H7 (cell line): ENCODE measurements around the gene PLAAT1. TPM values are rescaled to one million over a fixed set of nuclear protein-coding genes. Genes with fewer than 3 reads are reported as not detected.
A peak's percentile ranks its signal among the peaks of the same experiment; 100 is the strongest.

ENCODE experiments used
- DNase-seq: peaks from one replicate; pipeline ENCODE4 v3.0.0; 2012
- H3K27me3 ChIP-seq: 2 replicates; pipeline ENCODE4 v1.6.0; 2011; ENCODE audit warnings: mild to moderate bottlenecking, low read length; ENCODE audit not compliant: control insufficient read depth, insufficient read depth
- H3K36me3 ChIP-seq: replicated peaks from 2 replicates; pipeline ENCODE4 v1.5.1; 2011; ENCODE audit warnings: low read length; ENCODE audit not compliant: control insufficient read depth, insufficient read depth
- H3K4me3 ChIP-seq: 2 replicates; pipeline ENCODE4 v1.5.1; 2011; ENCODE audit warnings: low read depth, mild to moderate bottlenecking, control low read depth, low read length, moderate library complexity; ENCODE audit not compliant: insufficient read depth
- total RNA-seq: library from RNA; depleted of rRNA; stranded (reverse); fragments of >200 nt; shearing (Covaris generic); gene quantifications from 2 replicates; pipeline ENCODE4 v1.2.3, GENCODE V29; 2014; rRNA removed

Gene PLAAT1
- 3.7 and 4.5 TPM in 2 replicates for total RNA-seq

GRCh38 chr3:193240850-193241706 is at the start of gene PLAAT1:
Gene PLAAT1 (plus strand): TSS chr3:193241222. CDS start chr3:193255651, 14,429 bp downstream.
- Histone ChIP-seq H3K27me3 (peaks cover 13% of the 10 kb centered on the region), H3K36me3 (no peaks in the 10 kb centered on the region), H3K4me3 (peak within 1 kb of the TSS; percentile 57)
- peak; percentile 94 for DNase-seq

GRCh38 chr3:193194371-193194770 is 46.7 kb upstream of the PLAAT1 start:
- no peaks in the 10 kb centered on the region for H3K27me3 ChIP-seq
- H3K36me3 ChIP-seq: no peaks in the 10 kb centered on the region
- no peak overlapping the region for H3K4me3 ChIP-seq
- DNase-seq: no peak

DNA sequence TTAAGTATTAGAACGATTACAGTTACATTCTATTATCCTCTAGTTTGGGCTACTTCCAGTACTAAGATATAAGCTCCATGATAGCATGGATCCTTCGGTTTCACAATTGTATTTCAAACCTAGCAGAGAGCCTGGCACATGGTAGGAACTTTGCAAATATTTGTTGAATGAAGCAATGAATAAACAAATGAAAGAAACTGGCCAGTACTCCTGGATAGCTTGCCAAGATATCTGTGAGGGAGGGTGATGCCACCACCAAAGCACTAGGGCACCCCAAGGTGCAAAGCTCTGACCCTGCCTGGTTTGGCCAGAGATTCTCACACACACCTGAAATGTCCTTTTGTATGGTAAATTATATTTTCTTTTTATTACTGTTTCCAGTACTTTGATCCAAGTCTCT is 44.3 kb upstream of the PLAAT1 start:
- Histone ChIP-seq H3K27me3 (no peaks in the 10 kb centered on the region), H3K4me3 (no peak overlapping the region), H3K36me3 (no peaks in the 10 kb centered on the region)
- DNase-seq: no peak

DNA sequence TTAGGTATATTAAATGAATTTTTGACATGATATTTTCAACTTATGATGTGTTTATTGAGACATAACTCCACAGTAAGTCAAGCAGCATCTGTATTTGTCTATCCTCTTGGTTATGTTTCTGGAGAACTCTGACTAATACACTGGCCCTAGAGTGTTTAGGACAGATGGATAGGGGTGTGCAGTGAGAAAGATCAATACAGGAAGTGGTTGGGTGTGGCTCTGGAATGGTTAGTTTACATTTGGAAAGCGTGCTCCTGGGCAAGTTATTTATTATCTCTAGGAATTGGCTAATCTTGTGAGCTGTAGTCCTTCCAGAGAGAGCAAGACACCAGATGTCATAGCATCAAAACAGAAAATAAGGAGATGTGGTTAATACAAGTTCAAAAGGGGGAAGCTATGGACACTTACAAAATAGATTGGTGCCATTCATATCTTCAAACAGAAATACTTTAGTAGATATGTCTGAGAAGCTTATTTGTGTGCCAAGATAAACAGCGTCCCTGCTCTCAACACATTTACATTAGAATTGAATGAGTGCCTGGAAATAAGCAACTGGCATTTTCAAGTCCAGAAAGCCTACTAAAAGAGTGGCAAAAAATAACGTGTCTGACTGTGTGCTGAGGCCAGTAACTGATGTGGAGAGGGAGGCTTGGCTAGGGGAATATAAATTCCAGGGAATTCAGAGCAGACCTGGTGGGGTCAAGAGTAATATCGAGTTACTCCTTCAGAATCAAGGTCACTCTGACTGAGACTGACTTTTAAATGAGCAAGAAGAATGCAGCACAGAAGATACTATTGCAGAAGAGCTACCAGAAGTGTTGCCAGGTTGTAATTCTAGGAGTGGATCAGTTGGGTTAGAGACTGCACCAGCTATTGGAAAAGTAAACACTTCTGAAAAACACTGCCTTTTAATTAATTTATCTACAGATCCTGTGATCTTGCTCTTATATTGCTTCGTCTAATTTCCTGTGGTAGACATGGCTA is 33.4 kb upstream of the PLAAT1 start:
- no peak overlapping the region for H3K4me3 ChIP-seq
- H3K27me3 ChIP-seq: no peaks in the 10 kb centered on the region
- DNase-seq: no peak
- no peaks in the 10 kb centered on the region for H3K36me3 ChIP-seq

DNA sequence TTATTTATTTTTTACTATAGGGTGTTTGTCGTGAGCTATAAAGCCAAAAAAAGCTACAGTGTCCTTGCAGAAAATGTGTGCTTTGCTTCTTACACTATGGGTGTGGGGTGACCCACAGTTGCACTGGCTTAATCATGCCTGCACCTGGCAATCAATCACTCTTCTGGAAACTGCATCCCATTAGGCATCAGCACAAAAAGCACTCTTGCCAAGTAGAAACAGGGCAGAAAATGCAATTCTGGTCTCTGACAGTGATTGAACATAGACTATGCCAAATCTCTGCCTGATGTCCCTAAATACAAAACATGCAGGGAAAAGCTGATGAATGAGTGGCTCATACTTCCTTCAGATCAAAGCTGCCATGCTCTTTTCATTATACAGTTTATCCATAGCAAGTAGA is 30.4 kb upstream of the PLAAT1 start:
- Histone ChIP-seq H3K27me3 (no peaks in the 10 kb centered on the region), H3K36me3 (no peaks in the 10 kb centered on the region), H3K4me3 (no peak overlapping the region)
- DNase-seq: no peak

DNA sequence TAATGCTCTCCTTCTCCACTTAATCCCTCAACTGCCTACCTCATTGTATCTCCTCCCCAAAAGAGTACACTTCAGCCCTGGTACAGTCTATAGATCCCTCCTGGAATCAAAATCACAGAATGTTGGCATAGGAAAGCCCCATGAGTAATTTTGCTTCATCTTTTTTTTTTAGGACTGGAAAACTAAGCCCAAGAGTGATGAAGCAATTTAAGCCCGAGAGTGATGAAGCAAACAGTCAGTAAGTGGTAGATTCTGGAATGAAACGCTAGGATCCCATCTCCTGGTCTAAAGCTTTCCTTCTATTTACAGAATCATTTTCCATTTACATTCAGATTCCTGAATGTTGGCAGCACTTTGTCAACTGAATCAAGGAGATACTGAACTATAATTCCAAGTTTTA is 29.8 kb upstream of the PLAAT1 start:
- H3K27me3 ChIP-seq: no peaks in the 10 kb centered on the region
- no peak overlapping the region for H3K4me3 ChIP-seq
- H3K36me3 ChIP-seq: no peaks in the 10 kb centered on the region
- DNase-seq: no peak

DNA sequence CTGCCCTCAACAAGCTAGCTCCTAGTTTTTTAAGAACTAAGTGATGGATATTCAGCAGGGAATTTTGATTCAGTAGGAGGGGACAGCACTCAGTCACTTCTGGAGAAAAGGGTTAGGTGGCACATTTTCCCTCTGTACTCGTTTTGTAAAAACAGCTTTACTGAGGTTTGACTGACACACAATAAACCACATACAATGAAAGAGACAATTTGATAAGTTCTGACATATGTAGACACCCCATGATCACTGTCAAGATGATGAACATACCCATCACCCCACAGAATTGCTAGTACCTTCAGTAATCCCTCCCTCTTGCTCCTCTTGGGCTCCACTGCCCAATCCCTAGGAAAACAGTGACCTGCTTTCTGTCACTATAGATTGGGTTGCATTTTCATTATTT is 29.0 kb upstream of the PLAAT1 start:
- no peaks in the 10 kb centered on the region for H3K36me3 ChIP-seq
- no peak for DNase-seq
- no peak overlapping the region for H3K4me3 ChIP-seq
- no peaks in the 10 kb centered on the region for H3K27me3 ChIP-seq

DNA sequence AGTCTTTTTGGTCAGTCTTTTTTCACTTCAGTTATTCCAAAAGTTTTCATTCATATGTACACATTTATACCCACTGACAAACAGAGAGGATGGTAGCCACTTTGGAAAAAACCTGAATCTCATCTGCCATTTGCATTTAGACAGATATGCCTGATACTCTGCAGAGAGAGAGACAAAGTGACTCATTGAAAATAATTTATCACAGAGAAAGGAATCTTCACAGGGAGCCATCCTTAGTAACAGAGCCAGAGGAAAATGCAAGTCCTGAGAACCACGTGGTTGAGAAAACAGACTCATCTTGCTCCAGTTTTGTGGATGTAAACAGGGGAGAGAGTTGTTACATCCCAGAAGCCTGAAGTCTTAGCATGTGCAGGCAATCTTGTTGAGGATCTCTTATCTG is 28.2 kb upstream of the PLAAT1 start:
- H3K4me3 ChIP-seq: no peak overlapping the region
- no peak for DNase-seq
- no peaks in the 10 kb centered on the region for H3K27me3 ChIP-seq
- H3K36me3 ChIP-seq: no peaks in the 10 kb centered on the region

DNA sequence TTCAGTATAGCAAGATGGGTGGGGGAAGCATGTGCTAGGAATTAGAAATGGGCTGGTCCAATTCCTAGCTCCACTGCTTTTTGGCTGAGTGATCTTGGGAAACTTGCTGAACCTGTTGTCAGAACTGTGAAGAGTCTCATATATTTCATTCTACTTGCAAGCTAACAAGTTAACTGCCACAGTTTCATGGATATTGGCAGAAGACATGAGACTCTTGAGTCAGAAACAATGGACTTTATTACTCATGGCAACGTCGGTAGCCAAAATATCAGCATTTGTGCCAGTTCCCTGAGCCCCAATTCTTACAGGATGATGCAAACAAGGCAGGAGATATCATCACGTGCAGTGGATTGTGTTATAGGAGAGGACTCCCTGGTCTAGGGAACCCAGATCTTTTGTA is 26.6 kb upstream of the PLAAT1 start:
- H3K4me3 ChIP-seq: no peak overlapping the region
- no peak for DNase-seq
- H3K27me3 ChIP-seq: no peaks in the 10 kb centered on the region
- no peaks in the 10 kb centered on the region for H3K36me3 ChIP-seq

DNA sequence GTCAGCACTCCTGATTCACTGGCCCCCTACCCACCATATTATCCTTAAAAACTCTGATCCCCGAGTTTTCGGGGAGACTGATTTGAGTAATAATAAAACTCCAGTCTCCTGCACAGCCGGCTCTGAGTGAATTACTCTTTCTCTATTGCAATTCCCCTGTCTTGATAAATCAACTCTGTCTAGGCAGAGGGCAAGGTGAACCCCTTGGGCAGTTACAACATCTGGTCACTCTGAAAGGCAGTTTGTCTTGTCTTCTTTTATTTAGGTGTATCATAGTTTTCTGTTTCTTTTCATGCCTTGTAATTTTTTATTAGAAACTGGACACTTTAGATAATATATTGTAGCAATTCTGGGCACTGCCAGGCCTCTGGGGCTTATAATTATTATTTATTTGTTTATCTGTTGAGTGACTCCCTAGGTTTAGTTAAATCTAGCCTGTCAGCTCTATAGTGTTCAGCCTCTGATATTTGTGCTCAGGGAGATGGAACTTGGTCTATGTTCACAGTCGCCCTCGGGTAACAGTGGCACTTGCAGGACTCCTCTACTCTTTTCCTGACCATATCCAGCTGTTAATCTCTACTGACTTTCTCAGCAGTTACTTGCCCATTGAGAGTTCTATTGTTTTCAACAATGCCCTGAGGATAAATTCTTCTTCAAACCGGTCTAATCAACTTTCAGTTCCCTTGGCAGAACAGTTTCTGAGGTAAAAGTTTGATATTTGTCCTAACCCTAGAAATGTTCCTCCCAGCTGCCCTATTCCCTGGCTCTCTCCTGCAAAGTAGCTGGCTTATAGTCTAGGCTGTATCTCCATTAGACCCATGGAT is 15.5 kb upstream of the PLAAT1 start:
- DNase-seq: no peak

DNA sequence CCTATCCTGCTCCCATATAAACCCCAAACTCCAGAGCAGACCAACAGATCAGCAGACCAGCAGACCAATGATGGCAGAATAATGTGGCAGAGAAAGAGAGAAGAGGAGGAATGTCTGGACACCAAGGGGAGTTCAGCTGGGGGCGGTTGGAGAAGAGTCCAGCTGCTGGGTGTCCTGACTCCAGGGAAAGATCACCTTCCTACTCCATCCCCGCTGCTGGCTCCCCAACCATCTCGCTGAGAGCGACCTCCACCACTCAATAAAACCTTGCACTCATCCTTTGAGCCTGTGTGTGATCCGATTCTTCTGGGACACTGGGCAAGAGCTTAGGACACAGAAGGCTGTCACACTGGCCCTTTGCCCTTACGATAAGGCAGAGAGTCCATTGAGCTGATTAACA is 12.8 kb upstream of the PLAAT1 start:
- no peaks in the 10 kb centered on the region for H3K36me3 ChIP-seq
- no peak for DNase-seq
- H3K27me3 ChIP-seq: no peaks in the 10 kb centered on the region
- H3K4me3 ChIP-seq: no peak overlapping the region

More for the DNA sequence above, 15.5 kb upstream of the PLAAT1 start:
- no peaks in the 10 kb centered on the region for H3K27me3 ChIP-seq
- H3K36me3 ChIP-seq: no peaks in the 10 kb centered on the region
- H3K4me3 ChIP-seq: no peak overlapping the region

- no peaks in the 10 kb centered on the region for H3K36me3 ChIP-seq
- H3K27me3 ChIP-seq: no peaks in the 10 kb centered on the region
- no peak for DNase-seq
- H3K4me3 ChIP-seq: no peak overlapping the region
Observed at GRCh38 chr3:193229851-193230420, 11.1 kb upstream of the PLAAT1 start.

DNA sequence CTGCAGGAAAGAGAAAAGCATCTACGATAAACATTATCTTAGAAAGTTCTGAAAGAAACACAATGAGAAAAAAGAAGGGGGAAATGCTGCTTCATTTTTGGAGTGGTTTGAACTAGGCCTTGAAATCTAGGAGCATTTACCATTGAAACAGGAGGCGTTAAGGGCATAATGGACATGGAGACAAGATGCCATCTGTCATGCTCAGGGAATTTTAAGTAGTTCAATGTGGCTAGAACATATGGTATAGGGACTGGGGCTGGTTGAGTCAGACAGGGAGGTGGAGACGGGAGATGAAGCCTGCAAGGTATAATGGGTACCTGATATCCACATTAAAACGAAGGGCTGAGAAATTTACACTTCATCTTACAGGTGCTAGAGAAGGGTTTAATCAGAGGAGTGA is 10.4 kb upstream of the PLAAT1 start:
- no peak for DNase-seq
- no peaks in the 10 kb centered on the region for H3K27me3 ChIP-seq
- no peak overlapping the region for H3K4me3 ChIP-seq
- H3K36me3 ChIP-seq: no peaks in the 10 kb centered on the region

DNA sequence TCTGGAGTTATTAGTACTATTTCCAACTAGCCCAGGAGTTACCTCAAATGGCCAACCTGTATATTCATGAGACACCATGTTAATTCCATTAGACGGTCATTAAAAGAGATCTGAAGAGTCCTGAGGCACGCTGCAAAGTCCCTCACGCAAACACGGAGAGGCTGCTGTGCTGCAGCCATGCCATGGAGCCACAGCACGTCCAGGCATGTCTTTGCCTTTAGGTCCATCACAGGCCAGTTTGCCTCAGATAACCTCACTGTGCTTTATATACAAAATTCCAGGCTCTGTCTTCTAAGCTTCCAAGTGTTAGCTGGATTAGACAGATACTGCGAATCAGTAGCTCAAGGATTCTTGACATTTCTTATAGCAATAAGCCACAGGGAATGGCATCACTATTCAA is 9.8 kb upstream of the PLAAT1 start:
- H3K27me3 ChIP-seq: no peaks in the 10 kb centered on the region
- no peaks in the 10 kb centered on the region for H3K36me3 ChIP-seq
- no peak overlapping the region for H3K4me3 ChIP-seq
- no peak for DNase-seq
